OCI-LY1 (cell line): Measurements from ENCODE around the gene DLG5.

Source experiments
- CTCF ChIP-seq: fragments of 200-600 bp; sonication (generic), shearing (Covaris generic); IDR thresholded peaks from 2 replicates; pipeline ENCODE4 v1.5.1; 2017; ENCODE audit warnings: mild to moderate bottlenecking, antibody characterized with exemption, low read length, moderate library complexity, mixed read lengths
- EZH2 ChIP-seq: fragments of 200-600 bp; sonication (generic), shearing (Covaris generic); IDR thresholded peaks from 2 replicates; pipeline ENCODE4 v1.8.0; 2017; ENCODE audit warnings: borderline replicate concordance, mixed run types, mild to moderate bottlenecking, antibody characterized with exemption, low read length, moderate library complexity, mixed read lengths

- TF ChIP-seq CTCF: no peak
- no peak for TF ChIP-seq EZH2
These were observed 45.3 kb downstream of the DLG5 start for GRCh38 chr10:77881222-77881621.
